ENCODE results near the gene TMEM154. TPM values are rescaled to one million over a fixed set of nuclear protein-coding genes. Genes with fewer than 3 reads are reported as not detected.

TMEM154 gene
- total and polyA plus RNA-seq, 11 donors = 0.27 to 8.0 (median 1.6) TPM

DNA sequence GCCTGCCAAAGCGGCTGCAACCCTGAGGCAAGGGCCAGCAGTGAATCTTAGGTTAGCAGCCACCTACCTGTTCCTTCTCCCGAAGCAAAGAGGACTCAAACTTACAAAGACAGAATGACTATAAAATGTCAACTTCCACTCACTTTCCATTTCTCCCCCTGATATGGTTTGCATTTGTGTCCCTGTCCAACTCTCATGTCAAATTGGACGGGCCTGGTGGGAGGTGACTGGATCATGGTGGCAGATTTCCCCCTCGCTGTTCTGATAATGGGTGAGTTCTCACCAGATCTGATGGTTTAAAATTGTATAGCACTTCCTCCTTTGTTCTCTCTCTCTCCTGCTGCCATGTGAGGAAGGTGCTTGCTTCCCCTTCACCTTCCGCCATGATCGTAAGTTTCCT, 35.3 kb upstream of the TMEM154 start:
- Histone ChIP-seq H3K4me1 (peaks cover 0 to 4% (median 0%) of the 10 kb centered on the region in 12 donors), H3K27me3 (no peaks in the 10 kb centered on the region), H3K36me3 (no peaks in the 10 kb centered on the region), H3K27ac (peak overlapping the region in 2 of 12 donors; percentile 44 to 50), H3K4me3 (no peak overlapping the region), H3K9me3 (peaks cover 0 to 9% (median 0%) of the 10 kb centered on the region in 12 donors)
- ATAC-seq = no peak
- intact Hi-C loops (cut with DNase I) = no loop called here
- TF ChIP-seq POLR2A (IDR thresholded peaks at IDR 0.05) = no peak
- TF ChIP-seq, protein P1, sequence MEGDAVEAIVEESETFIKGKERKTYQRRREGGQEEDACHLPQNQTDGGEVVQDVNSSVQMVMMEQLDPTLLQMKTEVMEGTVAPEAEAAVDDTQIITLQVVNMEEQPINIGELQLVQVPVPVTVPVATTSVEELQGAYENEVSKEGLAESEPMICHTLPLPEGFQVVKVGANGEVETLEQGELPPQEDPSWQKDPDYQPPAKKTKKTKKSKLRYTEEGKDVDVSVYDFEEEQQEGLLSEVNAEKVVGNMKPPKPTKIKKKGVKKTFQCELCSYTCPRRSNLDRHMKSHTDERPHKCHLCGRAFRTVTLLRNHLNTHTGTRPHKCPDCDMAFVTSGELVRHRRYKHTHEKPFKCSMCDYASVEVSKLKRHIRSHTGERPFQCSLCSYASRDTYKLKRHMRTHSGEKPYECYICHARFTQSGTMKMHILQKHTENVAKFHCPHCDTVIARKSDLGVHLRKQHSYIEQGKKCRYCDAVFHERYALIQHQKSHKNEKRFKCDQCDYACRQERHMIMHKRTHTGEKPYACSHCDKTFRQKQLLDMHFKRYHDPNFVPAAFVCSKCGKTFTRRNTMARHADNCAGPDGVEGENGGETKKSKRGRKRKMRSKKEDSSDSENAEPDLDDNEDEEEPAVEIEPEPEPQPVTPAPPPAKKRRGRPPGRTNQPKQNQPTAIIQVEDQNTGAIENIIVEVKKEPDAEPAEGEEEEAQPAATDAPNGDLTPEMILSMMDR (IDR thresholded peaks at IDR 0.05) = no peak
- DNase-seq = no peak
- 95 to 98% (median 97%) methylated on average over 6 of the region's 6 CpGs for WGBS, 4 donors

DNA sequence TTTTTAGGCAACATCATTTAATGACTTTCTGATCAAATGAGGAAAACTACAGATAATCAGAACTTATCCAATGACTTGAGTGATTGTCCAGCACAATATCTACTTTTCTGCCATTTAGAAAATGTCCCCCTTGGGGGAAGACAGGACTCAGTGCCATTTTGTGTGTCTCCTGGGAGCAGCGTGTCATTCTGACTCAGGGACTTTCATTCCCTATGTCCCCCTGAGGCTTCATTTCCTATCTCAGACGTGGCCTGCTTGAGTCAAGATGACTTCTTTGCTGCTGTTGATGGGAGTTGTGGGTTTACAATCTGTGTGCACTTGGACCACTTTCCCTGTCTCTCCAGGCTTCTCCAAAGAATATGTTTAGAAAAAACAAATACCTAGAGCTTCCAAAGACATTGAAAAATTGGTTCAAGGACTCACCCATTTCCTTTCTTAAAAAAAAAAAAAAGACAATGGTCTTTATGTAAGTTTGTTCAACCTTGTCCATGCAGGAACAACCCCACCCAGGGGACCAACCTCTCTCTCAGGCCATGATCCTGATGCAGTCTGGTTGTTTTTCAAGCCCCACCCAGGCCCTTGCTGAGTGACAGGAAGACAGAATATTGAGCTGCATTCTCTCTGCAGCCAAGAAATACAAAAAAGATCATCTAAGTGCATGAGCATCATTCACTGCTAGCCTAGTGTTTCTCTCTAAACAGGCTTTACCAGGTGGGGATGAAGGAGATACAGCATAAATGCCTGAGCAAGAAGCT, 34.3 kb upstream of the TMEM154 start:
- Histone ChIP-seq H3K4me3 (no peak overlapping the region), H3K27ac (peak overlapping the region in 6 of 12 donors; percentile 17 to 60 (median 40)), H3K9me3 (peaks cover 0 to 9% (median 0%) of the 10 kb centered on the region in 12 donors), H3K27me3 (no peaks in the 10 kb centered on the region), H3K36me3 (no peaks in the 10 kb centered on the region), H3K4me1 (peaks cover 0 to 4% (median 0%) of the 10 kb centered on the region in 12 donors)
- DNase-seq = peak in 4 of 5 donors; percentile 22 to 55 (median 25)
- no peak for TF ChIP-seq POLR2A (IDR thresholded peaks at IDR 0.05)
- TF ChIP-seq, protein P1 (IDR thresholded peaks at IDR 0.05) = no peak
- intact Hi-C loops (cut with DNase I) = no loop called here
- WGBS, 4 donors = 36 to 61% (median 42%) methylated on average over 2 of the region's 2 CpGs
- peak; percentile 26 to 86 (median 60) for ATAC-seq

DNA sequence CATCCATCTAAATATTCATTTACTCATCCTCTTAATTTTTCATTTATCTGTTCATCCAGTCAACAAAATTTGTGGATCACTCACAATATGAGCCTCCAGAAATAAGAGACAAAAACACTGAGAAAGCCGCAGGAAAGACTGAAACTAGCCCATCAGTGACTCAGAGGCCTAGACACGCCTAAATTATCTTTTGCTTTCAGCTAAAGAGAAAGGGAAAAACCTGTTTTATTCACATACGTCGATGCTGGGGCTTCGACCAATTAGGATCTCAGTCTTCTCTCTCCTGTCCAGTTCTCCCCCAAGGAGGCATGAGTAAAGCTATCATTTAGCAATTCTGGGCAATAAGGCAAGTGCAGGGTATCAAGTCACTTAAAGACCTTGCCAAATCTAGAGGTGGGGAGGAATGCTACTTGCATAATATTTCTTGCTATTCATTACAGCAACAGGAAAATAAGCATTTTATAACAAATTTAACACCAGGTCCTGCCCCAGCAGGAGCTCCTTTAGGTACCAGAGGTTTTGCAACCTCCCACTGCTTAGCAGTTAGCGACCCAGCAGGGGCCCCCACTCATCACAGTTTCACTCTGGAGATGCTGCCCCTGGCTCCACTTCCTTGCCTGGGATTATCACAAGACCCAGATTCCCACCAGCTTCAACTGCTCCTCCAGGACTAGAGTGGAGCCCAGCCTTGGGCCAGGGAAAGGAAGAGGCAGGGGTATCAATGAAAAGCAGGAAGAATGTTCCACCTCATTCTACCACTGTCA, 30.1 kb upstream of the TMEM154 start:
- no peak overlapping the region for H3K27ac ChIP-seq
- TF ChIP-seq POLR2A (IDR thresholded peaks at IDR 0.05) = no peak
- TF ChIP-seq, protein P1 (IDR thresholded peaks at IDR 0.05) = no peak
- intact Hi-C loops (cut with DNase I) = no loop called here
- 81 to 86% (median 83%) methylated on average over 6 of the region's 6 CpGs for WGBS, 4 donors
- peaks cover 0 to 4% (median 0%) of the 10 kb centered on the region in 12 donors for H3K4me1 ChIP-seq
- DNase-seq (no peak), ATAC-seq (no peak)
- H3K27me3 ChIP-seq = no peaks in the 10 kb centered on the region
- H3K9me3 ChIP-seq = peaks cover 0 to 5% (median 0%) of the 10 kb centered on the region in 12 donors
- no peak overlapping the region for H3K4me3 ChIP-seq
- no peaks in the 10 kb centered on the region for H3K36me3 ChIP-seq

DNA sequence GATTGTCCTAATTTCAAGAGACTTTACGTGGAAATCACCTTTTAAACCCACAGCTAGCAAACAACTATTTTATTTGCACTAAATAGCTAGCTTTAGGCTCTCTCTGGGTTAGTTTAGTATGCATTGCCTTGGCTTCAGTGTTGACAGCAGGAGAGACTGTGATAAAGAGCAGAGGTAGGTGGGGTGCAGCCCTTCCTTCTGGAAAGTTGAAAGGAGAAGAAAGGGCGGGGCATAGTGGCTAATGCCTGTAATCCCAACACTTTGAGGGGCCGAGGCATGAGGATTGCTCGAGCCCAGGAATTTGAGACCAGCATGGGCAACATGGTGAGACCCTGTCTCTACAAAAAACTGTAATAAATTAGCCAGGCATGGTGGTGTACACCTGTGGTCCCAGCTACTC, 29.0 kb upstream of the TMEM154 start:
- intact Hi-C loops (cut with DNase I) = no loop called here

More for the DNA sequence above, 29.0 kb upstream of the TMEM154 start:
- Histone ChIP-seq H3K4me3 (no peak overlapping the region), H3K27ac (no peak overlapping the region), H3K4me1 (no peaks in the 10 kb centered on the region), H3K9me3 (peaks cover 0 to 6% (median 0%) of the 10 kb centered on the region in 12 donors), H3K36me3 (no peaks in the 10 kb centered on the region), H3K27me3 (no peaks in the 10 kb centered on the region)
- no peak for TF ChIP-seq POLR2A (IDR thresholded peaks at IDR 0.05)
- 70 to 76% (median 73%) methylated on average over 4 of the region's 4 CpGs for WGBS, 4 donors
- DNase-seq (no peak), ATAC-seq (no peak)
